Measurements from ENCODE around the gene SLC46A1. TPM values are rescaled to one million over a fixed set of nuclear protein-coding genes. Genes with fewer than 3 reads are reported as not detected.

The SLC46A1 gene
- 6.2 and 9.2 TPM in 2 replicates for total RNA-seq (2014; rRNA removed; shearing (Covaris generic))

GRCh38 chr17:28405632-28406472, at the start of gene SLC46A1:
Gene SLC46A1, minus strand, starts transcription at chr17:28406212. Its CDS starts 98 bp downstream, at chr17:28406114.

DNA sequence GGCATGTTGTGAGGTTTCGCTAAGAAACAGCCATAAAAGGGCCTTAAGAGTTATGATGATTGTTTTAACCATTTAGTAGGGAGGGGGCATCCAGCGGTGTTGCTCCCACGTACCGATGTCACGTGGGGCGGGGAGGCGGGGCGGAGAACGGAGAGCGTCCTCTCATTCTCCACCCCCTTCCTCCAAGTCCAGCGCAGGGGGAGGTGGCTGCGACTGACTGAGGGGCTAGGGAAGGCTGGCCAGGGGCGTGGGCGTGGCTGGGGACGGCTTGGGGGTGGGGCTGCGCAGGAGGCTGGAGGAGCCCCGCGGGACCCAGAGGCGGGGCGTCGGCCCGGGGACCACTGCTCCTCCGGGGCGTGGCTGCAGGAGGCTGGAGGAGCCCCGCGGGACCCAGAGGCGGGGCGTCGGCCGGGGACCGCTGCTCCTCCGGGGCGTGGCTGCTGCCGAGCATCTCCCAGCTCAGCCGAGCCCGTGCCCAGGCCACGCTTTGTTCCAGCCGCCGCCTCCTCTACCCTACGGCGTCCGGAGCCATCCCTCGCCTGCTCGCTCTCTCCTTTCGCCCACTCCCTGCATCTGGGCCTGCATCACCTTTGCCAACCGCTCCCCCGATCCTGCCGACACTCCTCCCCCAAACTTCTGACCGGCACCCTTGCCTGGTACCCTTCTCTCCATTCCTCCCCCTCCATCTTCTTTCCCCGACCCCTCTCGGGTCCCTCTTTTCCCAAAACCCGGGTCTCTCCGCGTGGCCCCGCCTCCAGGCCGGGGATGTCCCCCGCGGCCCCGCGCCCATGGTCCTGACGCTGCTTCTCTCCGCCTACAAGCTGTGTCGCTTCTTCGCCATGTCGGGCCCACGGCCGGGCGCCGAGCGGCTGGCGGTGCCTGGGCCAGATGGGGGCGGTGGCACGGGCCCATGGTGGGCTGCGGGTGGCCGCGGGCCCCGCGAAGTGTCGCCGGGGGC, 34.5 kb downstream of the SLC46A1 start, which contains the start of gene SARM1:
SARM1 (plus strand) TSS at position 450 of the 958 bp plus-strand sequence; CDS start at position 789, 339 bp downstream.

DNA sequence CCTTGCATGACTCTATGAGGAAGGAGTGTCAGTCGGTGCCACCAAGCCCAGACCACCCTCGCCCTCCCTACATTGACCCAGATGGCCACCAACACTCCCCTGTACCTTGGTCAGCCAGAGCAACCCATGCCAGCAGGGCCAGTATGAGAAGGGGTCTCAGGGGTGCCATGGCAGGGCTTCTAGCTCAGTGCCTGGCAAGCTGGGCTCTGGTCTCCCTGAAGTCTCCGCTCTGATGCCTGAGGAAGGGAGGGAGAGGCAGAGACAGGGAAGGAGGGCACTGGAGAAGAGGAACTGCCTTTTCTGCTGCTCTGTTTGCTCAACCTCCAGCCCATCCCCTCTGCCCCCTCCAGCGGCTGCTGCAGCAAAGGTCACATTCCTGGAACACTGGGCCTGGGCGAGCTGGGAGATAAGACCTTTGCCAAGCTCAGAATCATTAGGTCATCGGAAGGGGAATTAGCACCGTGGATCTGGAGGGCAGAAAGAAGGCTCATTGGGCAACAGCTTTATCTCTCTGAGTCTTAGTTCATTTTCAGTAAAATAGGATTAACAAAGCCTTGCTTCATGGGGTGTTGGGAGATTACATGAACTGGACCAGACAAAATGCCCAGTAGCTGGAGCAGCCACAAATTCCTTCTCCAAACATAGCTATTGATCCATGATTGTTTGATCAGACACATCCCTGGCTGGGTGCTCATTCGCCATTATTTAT, 35.8 kb downstream of the SLC46A1 start, which contains the start of gene VTN:
VTN (minus strand) TSS at position 273 of the 709 bp plus-strand sequence; CDS start at position 169, 104 bp downstream.

DNA sequence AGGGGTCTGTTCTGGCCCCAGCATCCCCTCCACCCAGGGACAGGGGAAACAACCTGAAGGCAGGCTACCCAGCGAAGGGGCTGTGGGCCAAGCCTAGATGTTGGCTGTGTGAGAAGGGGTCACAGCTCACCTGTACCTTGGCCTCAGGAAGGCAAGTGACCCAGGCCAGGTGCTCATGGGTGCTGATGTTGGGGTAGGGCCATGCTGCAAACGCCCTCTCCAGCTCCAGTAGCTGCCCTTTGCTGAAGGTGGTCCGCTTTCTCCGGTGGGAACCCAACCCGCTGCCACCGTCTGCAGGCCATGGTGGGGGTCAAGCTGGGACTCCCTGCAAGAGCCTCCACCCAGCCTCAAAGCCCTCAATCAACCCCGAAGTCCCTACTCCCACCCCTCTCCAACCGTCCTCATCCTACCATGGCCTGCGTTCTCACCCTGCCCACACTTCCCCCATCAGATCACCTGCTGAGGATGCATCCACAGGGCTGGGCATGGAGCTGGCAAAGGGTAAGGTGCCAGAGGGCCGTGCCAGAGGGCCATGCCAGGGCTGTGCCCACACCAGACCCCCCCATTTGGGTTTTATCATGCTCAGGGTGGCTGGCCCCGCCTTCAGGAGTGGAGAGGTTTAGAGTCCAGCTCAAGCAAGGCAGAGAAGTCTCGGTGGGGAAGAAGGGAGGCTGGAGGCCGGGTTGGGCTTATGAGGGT, 41.2 kb downstream of the SLC46A1 start, which contains the start of gene SEBOX:
SEBOX (minus strand) TSS at position 535 of the 699 bp plus-strand sequence; CDS start at position 487, 48 bp downstream.

GRCh38 chr17:28357061-28357900, 48.7 kb downstream of the SLC46A1 start, which contains the start of gene POLDIP2:
Gene POLDIP2, minus strand, starts transcription at chr17:28357527. Its CDS starts 79 bp downstream, at chr17:28357448.

Other genes starting within 250 kb of the SLC46A1 start
- gene TMEM97, start 87.0 kb downstream of the SLC46A1 start, total RNA-seq (2014; rRNA removed; shearing (Covaris generic)), result 27.4 and 33.0 TPM in 2 replicates
- gene IFT20, start 70.7 kb downstream of the SLC46A1 start, total RNA-seq (2014; rRNA removed; shearing (Covaris generic)), result 48.9 and 57.9 TPM in 2 replicates
- gene TNFAIP1, start 70.5 kb downstream of the SLC46A1 start, total RNA-seq (2014; rRNA removed; shearing (Covaris generic)), result 55.1 and 57.3 TPM in 2 replicates
- 156 and 173 TPM in 2 replicates for gene POLDIP2, start 48.7 kb downstream of the SLC46A1 start, total RNA-seq (2014; rRNA removed; shearing (Covaris generic))
- not detected in 2 replicates for gene SEBOX, start 41.0 kb downstream of the SLC46A1 start, total RNA-seq (2014; rRNA removed; shearing (Covaris generic))
- gene VTN, start 35.9 kb downstream of the SLC46A1 start, total RNA-seq (2014; rRNA removed; shearing (Covaris generic)), result 0.05 TPM in 1 of 2 replicates, not detected in the other
- 10.8 and 13.0 TPM in 2 replicates for gene SARM1, start 34.5 kb downstream of the SLC46A1 start, total RNA-seq (2014; rRNA removed; shearing (Covaris generic))
- gene SLC13A2, start 67.4 kb upstream of the SLC46A1 start, total RNA-seq (2014; rRNA removed; shearing (Covaris generic)), result not detected in 2 replicates
- gene FOXN1, start 100.1 kb upstream of the SLC46A1 start, total RNA-seq (2014; rRNA removed; shearing (Covaris generic)), result 0.11 TPM in 1 of 2 replicates, not detected in the other
- gene UNC119, start 146.4 kb upstream of the SLC46A1 start, total RNA-seq (2014; rRNA removed; shearing (Covaris generic)), result 41.9 and 42.8 TPM in 2 replicates
- 64.5 and 79.7 TPM in 2 replicates for gene PIGS, start 165.3 kb upstream of the SLC46A1 start, total RNA-seq (2014; rRNA removed; shearing (Covaris generic))
- gene ALDOC, start 170.7 kb upstream of the SLC46A1 start, total RNA-seq (2014; rRNA removed; shearing (Covaris generic)), result 116 and 133 TPM in 2 replicates
- gene SPAG5, start 192.8 kb upstream of the SLC46A1 start, total RNA-seq (2014; rRNA removed; shearing (Covaris generic)), result 97.4 and 108 TPM in 2 replicates
- 6.3 and 7.8 TPM in 2 replicates for gene RSKR, start 208.0 kb upstream of the SLC46A1 start, total RNA-seq (2014; rRNA removed; shearing (Covaris generic))
- 114 and 124 TPM in 2 replicates for gene BLTP2, start 238.9 kb upstream of the SLC46A1 start, total RNA-seq (2014; rRNA removed; shearing (Covaris generic))